Prostate gland (tissue), 2 donors: ENCODE data around the gene MRAS. TPM values are rescaled to one million over a fixed set of nuclear protein-coding genes. Genes with fewer than 3 reads are reported as not detected.

Experiments used
- DNase-seq: peaks from one replicate; pipeline ENCODE4 v3.0.0-alpha.2; 2019; ENCODE audit warnings: low spot score
- H3K27ac ChIP-seq, 2 donors: fragments of 200-600 bp; sonication (generic); 2 replicates each; pipeline ENCODE4 v1.5.1; 2017 to 2019
- H3K27me3 ChIP-seq: fragments of 200-600 bp; sonication (generic); replicated peaks from 2 replicates; pipeline ENCODE4 v1.5.1; 2019; ENCODE audit not compliant: insufficient read depth
- H3K36me3 ChIP-seq, 2 donors: fragments of 200-600 bp; sonication (generic); 1 replicate in 1 of 2; 2 replicates in 1 of 2; pipeline versions ENCODE4 v1.5.1 to v1.8.1; 2017 to 2019
- H3K4me1 ChIP-seq: fragments of 200-600 bp; sonication (generic); replicated peaks from 2 replicates; pipeline ENCODE4 v1.5.1; 2019
- H3K4me3 ChIP-seq, 2 donors: fragments of 200-600 bp; sonication (generic); 2 replicates each; pipeline ENCODE4 v1.5.1; 2017 to 2019
- H3K9me3 ChIP-seq: fragments of 200-600 bp; sonication (generic); 2 replicates; pipeline ENCODE4 v1.5.1; 2017
- POLR2A ChIP-seq: fragments of 450-650 bp; IDR thresholded peaks from one replicate; pipeline ENCODE4 v1.6.1; 2016; ENCODE audit warnings: antibody characterized with exemption, mild to moderate bottlenecking
- POLR2AphosphoS5 ChIP-seq: sonication (generic); formaldehyde crosslinking; IDR thresholded peaks from one replicate; pipeline ENCODE4 v1.6.1; 2017; ENCODE audit warnings: antibody characterized with exemption
- WGBS: methylation state at CpG from one replicate; pipeline ENCODE4 v1.1.5; 2018; 5-methylcytosine and 5-hydroxymethylcytosine counted together
- intact Hi-C: fragments of 100-400 bp; cut with DNase I; formaldehyde crosslinking; loops from one replicate; pipeline ENCODE4 v1.14.2; 2022
- total RNA-seq, 2 donors: library from RNA; depleted of rRNA; stranded (reverse); fragments of >200 nt; gene quantifications; one replicate each; pipeline ENCODE4 v1.1.0, GENCODE V29; 2016
- TF ChIP-seq, protein P1 (sequence below), 4 experiments: fragments of 200-600 bp in 2 of 4; fragments of 450-650 bp in 2 of 4; sonication (generic) in 2 of 4; IDR thresholded peaks; 1 replicate in 3 of 4; 2 replicates in 1 of 4; pipeline ENCODE4 v1.5.1; 2016 to 2019; ENCODE audit warnings: antibody characterized with exemption in 4 of 4, mild to moderate bottlenecking in 2 of 4, moderate library complexity in 2 of 4

Gene MRAS
- total RNA-seq, 2 donors from 2014 or later: 8.7 to 25.3 TPM

DNA sequence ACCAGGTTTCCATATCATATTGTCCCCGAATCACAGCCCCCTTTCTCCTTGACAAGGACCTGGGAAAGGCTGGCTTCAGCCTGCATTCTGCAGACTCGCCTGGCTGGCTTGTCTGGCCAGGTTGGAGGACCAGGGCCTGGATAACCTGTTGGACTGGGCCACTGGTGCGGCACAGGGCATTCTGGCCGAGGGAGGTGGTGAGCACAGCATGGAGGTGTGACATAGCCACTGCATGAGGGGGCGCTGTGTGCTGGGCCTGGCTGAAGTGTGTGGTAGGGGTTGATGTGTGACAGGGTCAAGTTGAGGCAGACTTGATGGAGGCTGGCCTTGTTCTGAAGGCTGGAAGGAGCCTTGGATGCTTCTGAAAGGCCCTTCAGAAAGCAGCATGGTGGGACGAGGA is 88.9 kb downstream of the MRAS start:
- WGBS: 96% methylated on average over 6 of the region's 6 CpGs
- H3K27ac ChIP-seq: no peak overlapping the region
- H3K27me3 ChIP-seq: no peaks in the 10 kb centered on the region
- no peak for DNase-seq
- H3K9me3 ChIP-seq: no peaks in the 10 kb centered on the region
- no peaks in the 10 kb centered on the region for H3K36me3 ChIP-seq
- TF ChIP-seq, protein P1, sequence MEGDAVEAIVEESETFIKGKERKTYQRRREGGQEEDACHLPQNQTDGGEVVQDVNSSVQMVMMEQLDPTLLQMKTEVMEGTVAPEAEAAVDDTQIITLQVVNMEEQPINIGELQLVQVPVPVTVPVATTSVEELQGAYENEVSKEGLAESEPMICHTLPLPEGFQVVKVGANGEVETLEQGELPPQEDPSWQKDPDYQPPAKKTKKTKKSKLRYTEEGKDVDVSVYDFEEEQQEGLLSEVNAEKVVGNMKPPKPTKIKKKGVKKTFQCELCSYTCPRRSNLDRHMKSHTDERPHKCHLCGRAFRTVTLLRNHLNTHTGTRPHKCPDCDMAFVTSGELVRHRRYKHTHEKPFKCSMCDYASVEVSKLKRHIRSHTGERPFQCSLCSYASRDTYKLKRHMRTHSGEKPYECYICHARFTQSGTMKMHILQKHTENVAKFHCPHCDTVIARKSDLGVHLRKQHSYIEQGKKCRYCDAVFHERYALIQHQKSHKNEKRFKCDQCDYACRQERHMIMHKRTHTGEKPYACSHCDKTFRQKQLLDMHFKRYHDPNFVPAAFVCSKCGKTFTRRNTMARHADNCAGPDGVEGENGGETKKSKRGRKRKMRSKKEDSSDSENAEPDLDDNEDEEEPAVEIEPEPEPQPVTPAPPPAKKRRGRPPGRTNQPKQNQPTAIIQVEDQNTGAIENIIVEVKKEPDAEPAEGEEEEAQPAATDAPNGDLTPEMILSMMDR (IDR thresholded peaks at IDR 0.05): no peak
- TF ChIP-seq POLR2A: no peak
- TF ChIP-seq POLR2AphosphoS5: no peak
- no peaks in the 10 kb centered on the region for H3K4me1 ChIP-seq
- no peak overlapping the region for H3K4me3 ChIP-seq
- intact Hi-C loops: no loop called here

DNA sequence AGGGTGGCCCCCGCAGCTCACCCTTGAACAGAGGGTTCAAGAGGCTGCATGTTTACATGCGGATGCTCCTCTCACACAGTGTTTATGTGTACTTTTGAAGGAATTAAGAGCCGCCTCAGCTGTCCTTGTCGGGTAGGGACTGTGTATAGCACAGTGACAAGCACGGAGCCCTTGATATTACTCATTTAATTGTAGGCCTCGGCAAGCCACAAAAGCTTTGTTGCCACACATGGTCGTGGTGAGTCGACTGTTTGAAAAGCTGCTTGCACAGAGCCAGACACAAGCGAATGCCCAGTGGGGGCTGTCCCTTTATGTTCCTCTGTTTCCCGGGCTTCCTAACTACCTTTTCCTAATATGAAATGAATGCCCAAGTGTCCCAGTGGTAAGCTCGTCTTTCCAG is 90.5 kb downstream of the MRAS start:
- intact Hi-C loops: no loop called here
- Histone ChIP-seq H3K36me3 (no peaks in the 10 kb centered on the region), H3K9me3 (no peaks in the 10 kb centered on the region), H3K27me3 (no peaks in the 10 kb centered on the region), H3K4me1 (no peaks in the 10 kb centered on the region), H3K4me3 (no peak overlapping the region), H3K27ac (no peak overlapping the region)
- TF ChIP-seq POLR2AphosphoS5: no peak
- TF ChIP-seq, protein P1 (IDR thresholded peaks at IDR 0.05): no peak
- 76% methylated on average over 11 of the region's 11 CpGs for WGBS
- no peak for DNase-seq

DNA sequence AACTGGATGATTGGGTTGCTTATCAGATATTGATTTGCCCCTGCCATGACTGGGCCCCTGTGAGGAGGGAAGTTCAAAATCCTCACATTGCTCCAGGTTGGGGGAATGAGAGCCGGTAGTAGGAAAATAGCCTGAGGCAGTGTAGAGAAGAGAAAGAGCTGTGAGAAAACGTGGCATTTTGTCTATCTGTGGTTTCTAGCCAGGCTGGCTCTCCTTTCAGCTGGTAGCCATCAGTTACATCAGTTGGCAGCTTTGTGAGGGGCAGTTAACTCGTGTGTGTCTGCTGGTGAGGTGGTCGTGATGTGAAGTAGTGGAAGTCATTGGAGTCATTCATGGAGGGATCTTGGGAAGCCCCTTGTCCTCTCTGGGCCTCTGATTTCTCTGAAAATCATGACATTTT is 91.3 kb downstream of the MRAS start:
- no peak for DNase-seq
- intact Hi-C loops: no loop called here
- TF ChIP-seq POLR2A (no peak), POLR2AphosphoS5 (no peak)
- TF ChIP-seq, protein P1 (IDR thresholded peaks at IDR 0.05): no peak
- H3K4me3 ChIP-seq: no peak overlapping the region
- 41% methylated on average over 4 of the region's 4 CpGs for WGBS
- no peaks in the 10 kb centered on the region for H3K27me3 ChIP-seq
- no peaks in the 10 kb centered on the region for H3K9me3 ChIP-seq
- H3K4me1 ChIP-seq: no peaks in the 10 kb centered on the region
- no peaks in the 10 kb centered on the region for H3K36me3 ChIP-seq
- H3K27ac ChIP-seq: no peak overlapping the region

DNA sequence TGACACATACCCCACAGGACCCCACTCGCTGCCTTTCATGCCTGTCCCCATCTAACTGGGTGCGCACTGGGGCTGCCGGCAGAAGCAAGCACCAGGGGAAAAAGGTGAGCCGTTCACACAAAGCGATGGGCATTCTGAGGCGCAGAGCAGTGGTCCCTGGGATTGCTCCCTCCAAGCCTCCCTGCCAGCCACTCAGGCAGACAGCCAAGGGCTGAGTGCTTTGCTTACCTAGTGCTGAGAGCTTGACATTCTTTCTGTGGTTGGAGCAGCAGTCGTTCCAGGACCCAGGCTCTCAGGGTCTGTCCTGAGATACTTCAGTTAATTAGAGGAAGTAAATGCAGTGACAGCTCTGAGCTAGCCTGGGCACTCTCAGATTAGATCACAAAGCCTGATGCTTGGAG is 91.7 kb downstream of the MRAS start:
- TF ChIP-seq, protein P1 (IDR thresholded peaks at IDR 0.05): no peak
- TF ChIP-seq POLR2A (no peak), POLR2AphosphoS5 (no peak)
- 74% methylated on average over 7 of the region's 7 CpGs for WGBS
- no peaks in the 10 kb centered on the region for H3K36me3 ChIP-seq
- no peaks in the 10 kb centered on the region for H3K27me3 ChIP-seq
- intact Hi-C loops: no loop called here
- no peak for DNase-seq
- H3K4me1 ChIP-seq: no peaks in the 10 kb centered on the region
- H3K4me3 ChIP-seq: no peak overlapping the region
- no peaks in the 10 kb centered on the region for H3K9me3 ChIP-seq
- no peak overlapping the region for H3K27ac ChIP-seq

DNA sequence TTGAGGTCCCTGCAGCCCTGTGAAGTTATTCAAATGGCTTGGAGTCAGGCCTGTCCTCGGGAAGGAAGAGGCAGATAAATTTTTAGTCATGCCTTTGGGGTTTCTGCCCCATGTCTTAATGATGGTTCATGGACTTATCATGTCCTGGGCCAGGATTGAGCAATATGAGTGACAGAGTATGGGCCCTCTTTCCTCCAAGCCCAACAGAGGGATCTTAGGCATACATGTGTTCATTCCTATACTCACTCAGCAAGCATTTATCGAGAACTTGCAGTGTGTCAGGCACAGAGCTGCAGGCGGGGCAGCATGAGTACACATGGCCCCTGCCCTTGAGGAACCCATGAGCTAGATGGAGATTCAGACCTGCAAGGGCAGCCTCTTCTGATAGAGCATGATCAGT is 92.2 kb downstream of the MRAS start:
- TF ChIP-seq POLR2AphosphoS5 (no peak), POLR2A (no peak)
- TF ChIP-seq, protein P1 (IDR thresholded peaks at IDR 0.05): no peak
- H3K4me1 ChIP-seq: no peaks in the 10 kb centered on the region
- H3K9me3 ChIP-seq: no peaks in the 10 kb centered on the region
- H3K4me3 ChIP-seq: no peak overlapping the region
- 74% methylated on average over 3 of the region's 3 CpGs for WGBS
- H3K27ac ChIP-seq: no peak overlapping the region
- no peaks in the 10 kb centered on the region for H3K36me3 ChIP-seq
- intact Hi-C loops: no loop called here
- H3K27me3 ChIP-seq: no peaks in the 10 kb centered on the region
- DNase-seq: no peak
